Daoy (cell line): Measurements from ENCODE around the gene MOBP. TPM values are rescaled to one million over a fixed set of nuclear protein-coding genes. Genes with fewer than 3 reads are reported as not detected.

ENCODE experiments used
- DNase-seq: peaks from one replicate; pipeline ENCODE4 v3.0.0-alpha.2; 2015; ENCODE audit warnings: low read depth
- total RNA-seq: library from RNA; depleted of rRNA; stranded (reverse); fragments of >200 nt; shearing (Covaris generic); gene quantifications from 2 replicates; pipeline ENCODE4 v1.2.3, GENCODE V29; 2014

Gene MOBP
- total RNA-seq, 1 experiment from 2014 or later: not detected

- DNase-seq: no peak
These were observed 30.3 kb downstream of the MOBP start for GRCh38 chr3:39497753-39498152.

- DNase-seq: no peak
These were observed 32.3 kb downstream of the MOBP start for GRCh38 chr3:39499651-39500273.

GRCh38 chr3:39501059-39501458, 33.6 kb downstream of the MOBP start:
- DNase-seq: no peak

GRCh38 chr3:39501968-39502837, 34.7 kb downstream of the MOBP start:
- DNase-seq: peak; percentile 9

GRCh38 chr3:39502838-39503145, 35.3 kb downstream of the MOBP start:
- DNase-seq: no peak

- no peak for DNase-seq
These were observed 38.6 kb downstream of the MOBP start for GRCh38 chr3:39505866-39506742.

GRCh38 chr3:39506863-39507262, 39.4 kb downstream of the MOBP start:
- DNase-seq: no peak

- no peak for DNase-seq
These were observed 46.4 kb downstream of the MOBP start for GRCh38 chr3:39513791-39514369.

GRCh38 chr3:39515681-39516441, 48.4 kb downstream of the MOBP start:
- no peak for DNase-seq

- no peak for DNase-seq
These were observed 51.6 kb downstream of the MOBP start for GRCh38 chr3:39519103-39519502.

GRCh38 chr3:39519554-39520288, 52.2 kb downstream of the MOBP start:
- DNase-seq: no peak

- DNase-seq: no peak
These were observed 54.0 kb downstream of the MOBP start for GRCh38 chr3:39521456-39521855.

- DNase-seq: no peak
These were observed 56.6 kb downstream of the MOBP start for GRCh38 chr3:39524107-39524506.

- no peak for DNase-seq
These were observed 61.4 kb downstream of the MOBP start for GRCh38 chr3:39528844-39529243.

GRCh38 chr3:39529577-39529976, 62.1 kb downstream of the MOBP start:
- no peak for DNase-seq

- no peak for DNase-seq
These were observed 63.6 kb downstream of the MOBP start for GRCh38 chr3:39531066-39531465.

- peak; percentile 27 for DNase-seq
These were observed 64.2 kb downstream of the MOBP start for GRCh38 chr3:39531665-39532064.

GRCh38 chr3:39532777-39533176, 65.3 kb downstream of the MOBP start:
- DNase-seq: no peak

- DNase-seq: no peak
These were observed 65.7 kb downstream of the MOBP start for GRCh38 chr3:39533226-39533625.

GRCh38 chr3:39540162-39540921, 72.9 kb downstream of the MOBP start:
- DNase-seq: no peak
